LNCaP clone FGC (cell line): ENCODE results near the gene PTPN22.

Experiments used
- DNase-seq: peaks from one replicate; pipeline ENCODE4 v3.0.0-alpha.2; 2011; ENCODE audit warnings: low read depth
- H3K4me3 ChIP-seq: 2 replicates; pipeline ENCODE4 v1.5.1; 2011; ENCODE audit warnings: mild to moderate bottlenecking, low read depth, low read length, control low read depth
- TF ChIP-seq, protein P1 (sequence below): IDR thresholded peaks from 2 replicates; pipeline ENCODE4 v1.5.1; 2012; ENCODE audit warnings: mild to moderate bottlenecking; ENCODE audit not compliant: control insufficient read depth, insufficient read depth; ENCODE audit errors: extremely low read depth

The PTPN22 gene

DNA sequence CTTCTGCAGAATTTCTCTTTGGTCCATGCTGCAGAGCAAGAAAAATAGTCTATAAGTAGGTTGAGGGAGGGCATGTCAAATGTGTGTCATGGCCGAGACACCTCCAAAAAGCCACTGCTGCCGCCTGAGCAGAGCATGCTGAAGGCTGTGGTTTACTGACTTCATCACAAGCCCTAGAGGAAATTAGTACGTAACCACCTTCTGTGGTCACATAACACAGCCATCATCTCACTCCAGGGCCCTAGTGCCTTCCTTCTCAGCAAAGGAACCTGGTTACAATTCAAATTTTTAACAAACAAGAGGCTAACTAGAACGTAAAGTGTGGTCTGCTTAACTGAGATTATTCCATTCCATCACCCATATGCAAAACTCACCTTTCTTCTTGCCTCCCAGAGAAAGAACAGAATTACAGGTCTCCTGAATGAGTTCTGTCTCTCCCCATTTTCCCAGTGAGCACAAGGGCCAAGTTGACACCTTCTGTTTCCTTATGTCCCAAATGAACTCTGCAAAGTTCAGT lies at the start of gene PTPN22:
TSS of gene PTPN22 (minus strand) at position 116 of the 517 bp plus-strand sequence.
- TF ChIP-seq, protein P1, sequence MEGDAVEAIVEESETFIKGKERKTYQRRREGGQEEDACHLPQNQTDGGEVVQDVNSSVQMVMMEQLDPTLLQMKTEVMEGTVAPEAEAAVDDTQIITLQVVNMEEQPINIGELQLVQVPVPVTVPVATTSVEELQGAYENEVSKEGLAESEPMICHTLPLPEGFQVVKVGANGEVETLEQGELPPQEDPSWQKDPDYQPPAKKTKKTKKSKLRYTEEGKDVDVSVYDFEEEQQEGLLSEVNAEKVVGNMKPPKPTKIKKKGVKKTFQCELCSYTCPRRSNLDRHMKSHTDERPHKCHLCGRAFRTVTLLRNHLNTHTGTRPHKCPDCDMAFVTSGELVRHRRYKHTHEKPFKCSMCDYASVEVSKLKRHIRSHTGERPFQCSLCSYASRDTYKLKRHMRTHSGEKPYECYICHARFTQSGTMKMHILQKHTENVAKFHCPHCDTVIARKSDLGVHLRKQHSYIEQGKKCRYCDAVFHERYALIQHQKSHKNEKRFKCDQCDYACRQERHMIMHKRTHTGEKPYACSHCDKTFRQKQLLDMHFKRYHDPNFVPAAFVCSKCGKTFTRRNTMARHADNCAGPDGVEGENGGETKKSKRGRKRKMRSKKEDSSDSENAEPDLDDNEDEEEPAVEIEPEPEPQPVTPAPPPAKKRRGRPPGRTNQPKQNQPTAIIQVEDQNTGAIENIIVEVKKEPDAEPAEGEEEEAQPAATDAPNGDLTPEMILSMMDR = no peak
- no peak within 1 kb of the TSS for H3K4me3 ChIP-seq
- no peak for DNase-seq

DNA sequence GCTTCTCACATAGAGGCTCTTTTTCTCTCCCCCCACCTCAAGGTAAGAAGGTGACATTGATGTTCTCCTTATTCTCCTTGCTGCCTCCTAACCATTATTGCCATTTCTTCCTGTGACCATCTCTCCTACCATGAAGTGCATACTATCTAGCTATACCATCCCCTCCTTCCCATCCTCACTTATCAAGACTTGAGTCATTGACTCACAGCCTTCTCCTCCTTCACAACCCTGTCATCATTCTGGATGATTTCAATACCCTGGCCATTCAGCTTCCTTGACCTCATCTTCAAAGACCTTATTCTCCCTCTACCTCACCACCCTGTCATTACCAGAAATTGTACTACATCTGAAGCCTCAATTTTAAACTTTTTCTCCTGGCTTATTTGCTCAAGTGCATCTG lies 46.7 kb upstream of the PTPN22 start:
- no peak for DNase-seq
- no peak overlapping the region for H3K4me3 ChIP-seq
- TF ChIP-seq, protein P1 = no peak

DNA sequence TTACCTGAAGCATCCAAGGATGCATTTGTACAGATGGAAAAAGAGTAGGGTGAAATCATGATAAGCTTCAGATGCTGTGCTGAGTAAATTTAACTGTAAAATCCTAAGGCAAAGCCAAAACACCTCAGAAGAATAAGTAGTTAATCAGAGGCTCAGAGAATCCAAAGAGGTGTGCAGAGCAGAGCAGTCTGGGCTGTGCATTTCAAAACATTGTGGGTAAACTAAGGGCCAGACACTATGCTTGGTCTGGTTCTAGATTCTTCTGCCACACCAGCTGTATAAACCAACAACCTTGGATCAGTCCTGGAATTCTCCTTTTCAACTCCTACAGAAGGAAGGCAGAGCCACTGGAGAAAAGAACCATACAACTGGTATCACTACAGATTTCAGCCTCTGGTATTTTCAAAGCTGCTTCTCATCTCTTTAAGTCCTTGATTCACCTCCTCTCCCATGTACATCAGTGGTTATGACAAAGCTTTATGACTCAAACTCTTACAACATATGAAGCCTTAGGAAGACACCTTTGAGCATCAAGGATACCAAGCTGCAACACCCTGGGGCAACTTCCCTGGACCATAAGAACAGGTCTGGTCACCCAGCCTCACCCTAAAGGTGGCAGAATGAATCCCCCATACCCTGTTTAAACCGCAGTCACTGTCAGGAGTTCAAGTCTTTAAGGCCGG lies 46.0 kb upstream of the PTPN22 start:
- TF ChIP-seq, protein P1 = no peak
- no peak for DNase-seq
- no peak overlapping the region for H3K4me3 ChIP-seq

DNA sequence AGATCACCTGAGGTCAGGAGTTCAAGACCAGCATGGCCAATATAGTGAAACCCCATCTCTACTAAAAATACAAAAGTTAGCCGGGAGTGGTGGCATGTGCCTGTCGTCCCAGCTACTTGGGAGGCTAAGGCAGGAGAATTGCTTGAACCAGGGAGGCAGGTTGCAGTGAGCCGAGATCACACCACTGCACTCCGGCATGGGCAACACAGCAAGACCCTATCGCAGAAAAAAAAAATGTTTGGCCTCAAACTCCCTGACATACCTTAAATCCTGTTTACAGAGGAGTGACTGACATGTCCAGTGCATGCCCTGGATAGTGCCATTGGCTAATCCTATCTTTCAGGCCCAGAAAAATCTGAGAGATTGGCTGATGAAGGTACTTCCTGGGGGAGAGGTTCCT lies 45.5 kb upstream of the PTPN22 start:
- TF ChIP-seq, protein P1 = no peak
- no peak for DNase-seq
- H3K4me3 ChIP-seq = no peak overlapping the region

DNA sequence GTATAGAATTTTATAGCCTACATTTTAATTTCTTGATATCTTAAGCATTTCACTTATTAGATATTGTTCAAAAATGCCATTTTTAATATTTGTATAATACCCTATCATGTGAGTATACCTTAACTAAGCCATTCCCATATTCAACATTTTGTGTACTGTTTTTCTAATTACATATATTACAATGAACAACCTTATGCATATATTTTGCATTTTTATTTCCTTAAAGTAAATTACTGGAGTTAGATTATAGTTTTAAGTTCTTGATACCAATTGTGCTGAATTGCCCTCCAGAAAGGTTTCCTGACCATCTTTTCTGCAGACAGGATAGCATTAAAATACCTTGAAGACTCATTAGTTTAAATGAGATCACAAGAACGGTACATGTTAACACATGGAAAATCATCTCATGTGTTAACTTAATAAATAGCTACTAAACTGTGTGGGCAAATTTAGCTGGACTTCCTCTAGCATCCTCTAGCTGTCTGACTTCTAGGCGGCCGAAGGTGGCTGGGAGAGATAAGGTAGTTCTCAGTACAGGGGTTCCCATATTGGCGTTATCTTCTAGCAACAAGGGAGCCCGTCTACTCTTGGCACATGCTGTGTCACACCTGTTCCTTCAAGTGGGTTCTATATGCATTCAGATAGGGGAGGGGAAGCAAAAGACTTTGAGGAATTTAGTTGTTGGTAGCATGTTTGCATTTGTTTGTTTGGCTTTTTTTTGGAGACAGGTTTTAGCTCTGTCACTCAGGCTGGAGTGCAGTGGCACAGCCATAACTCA lies 42.6 kb upstream of the PTPN22 start:
- TF ChIP-seq, protein P1 = no peak
- DNase-seq = no peak
- H3K4me3 ChIP-seq = no peak overlapping the region

DNA sequence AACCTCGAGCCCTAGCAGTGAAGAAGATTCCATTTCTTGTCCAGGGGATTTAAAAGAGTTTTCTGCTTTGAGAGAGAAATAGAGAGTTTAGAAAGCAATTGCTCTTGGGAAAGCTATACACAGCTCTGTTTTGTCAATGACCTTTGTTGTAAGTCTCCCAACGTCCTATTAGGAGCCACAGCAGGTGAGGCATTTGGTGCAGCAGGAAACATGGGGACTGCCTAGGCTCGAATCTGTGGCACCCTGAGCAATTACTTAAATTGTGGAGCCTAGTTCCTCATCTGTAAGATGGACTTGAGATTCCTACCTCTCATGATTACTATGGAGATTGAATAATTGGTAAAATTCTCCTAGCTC lies 41.8 kb upstream of the PTPN22 start:
- TF ChIP-seq, protein P1 = no peak
- no peak overlapping the region for H3K4me3 ChIP-seq
- DNase-seq = no peak
